GM19463 (cell line): ENCODE measurements around the gene OR52M1.
A peak's percentile ranks its signal among the peaks of the same experiment; 100 is the strongest.
"Not testable (repeated sequence)": the region's sequence is repeated elsewhere in the genome, so short reads cannot be mapped to it uniquely, and the experiment has no call there.

Source experiments
- ATAC-seq: cut with Tn5 transposase; IDR thresholded peaks from one replicate; pipeline ENCODE4 v1.9.1; 2021; ENCODE audit warnings: mild to moderate bottlenecking, moderate library complexity; ENCODE audit not compliant: unreplicated experiment

Gene OR52M1

GRCh38 chr11:4544891-4545290, at the start of gene OR52M1:
Gene OR52M1 (plus strand): TSS chr11:4545191. CDS start chr11:4545191, 0 bp downstream.
- no peak for ATAC-seq

GRCh38 chr11:4495487-4495886, 49.5 kb upstream of the OR52M1 start:
- no peak for ATAC-seq

GRCh38 chr11:4495986-4496385, 49.0 kb upstream of the OR52M1 start:
- no peak for ATAC-seq

GRCh38 chr11:4496557-4497248, 48.3 kb upstream of the OR52M1 start:
- no peak for ATAC-seq

- ATAC-seq, result no peak
These were observed 36.1 kb upstream of the OR52M1 start for GRCh38 chr11:4508886-4509285.

- ATAC-seq, result no peak
These were observed 33.4 kb upstream of the OR52M1 start for GRCh38 chr11:4511282-4512245.

GRCh38 chr11:4514196-4514595, 30.8 kb upstream of the OR52M1 start:
- ATAC-seq, result no peak

- ATAC-seq, result no peak
These were observed 22.7 kb upstream of the OR52M1 start for GRCh38 chr11:4522339-4522738.

GRCh38 chr11:4522752-4523151, 22.2 kb upstream of the OR52M1 start:
- no peak for ATAC-seq

- ATAC-seq, result no peak
These were observed 21.3 kb upstream of the OR52M1 start for GRCh38 chr11:4523666-4524065.

GRCh38 chr11:4527926-4528325, 17.1 kb upstream of the OR52M1 start:
- no peak for ATAC-seq

- ATAC-seq, result not testable (repeated sequence)
These were observed 13.3 kb upstream of the OR52M1 start for GRCh38 chr11:4531686-4532085.

- peak; percentile 76 for ATAC-seq
These were observed 5.3 kb upstream of the OR52M1 start for GRCh38 chr11:4539603-4540219.

- ATAC-seq, result no peak
These were observed 3.9 kb upstream of the OR52M1 start for GRCh38 chr11:4541071-4541470.

- ATAC-seq, result no peak
These were observed 1.4 kb upstream of the OR52M1 start for GRCh38 chr11:4543561-4543960.

- ATAC-seq, result no peak
These were observed 1.9 kb downstream of the OR52M1 start for GRCh38 chr11:4546878-4547277.

- no peak for ATAC-seq
These were observed 2.4 kb downstream of the OR52M1 start for GRCh38 chr11:4547416-4547815.

- no peak for ATAC-seq
These were observed 6.5 kb downstream of the OR52M1 start for GRCh38 chr11:4551346-4551979.

GRCh38 chr11:4559527-4560440, 14.8 kb downstream of the OR52M1 start:
- no peak for ATAC-seq

- ATAC-seq, result no peak
These were observed 15.5 kb downstream of the OR52M1 start for GRCh38 chr11:4560467-4560866.
